ENCODE results near the gene LYZ.

The LYZ gene

DNA sequence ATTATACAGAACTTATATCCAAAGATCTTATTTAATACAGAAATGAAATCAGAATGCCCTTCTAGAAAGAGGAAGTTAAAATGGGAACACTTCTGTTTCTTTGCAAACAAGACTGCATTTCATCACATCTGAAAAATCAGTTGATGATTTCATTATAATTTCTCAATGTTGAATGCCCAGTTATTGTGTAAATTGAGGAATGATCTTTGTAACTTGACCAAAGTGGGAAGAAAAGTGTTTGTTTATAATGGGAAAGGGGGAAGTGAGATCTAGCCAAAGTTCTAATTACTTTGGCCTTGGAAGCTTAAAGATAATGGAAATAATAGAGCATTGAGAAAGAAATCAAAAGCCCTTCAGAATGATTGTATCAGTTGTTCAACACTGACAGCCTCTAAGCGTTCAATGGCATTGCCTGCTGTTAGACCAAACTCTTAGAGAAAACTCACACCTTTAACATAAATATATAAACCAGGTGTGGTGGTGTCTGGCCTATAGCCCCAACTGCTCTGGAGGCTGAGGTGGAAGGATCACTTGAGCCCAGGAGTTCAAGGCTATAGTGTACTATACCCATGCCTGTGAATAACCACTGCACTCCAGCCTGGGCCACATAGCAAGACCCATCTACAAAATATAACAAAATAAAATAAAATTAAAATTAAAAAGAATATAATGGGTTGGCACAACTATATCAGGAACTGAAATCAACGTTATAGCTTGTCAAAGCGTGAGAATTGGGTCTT lies 9.9 kb upstream of the LYZ start:
- DNase-seq = no peak
- intact Hi-C loops (cut with DNase I) = no loop called here

DNA sequence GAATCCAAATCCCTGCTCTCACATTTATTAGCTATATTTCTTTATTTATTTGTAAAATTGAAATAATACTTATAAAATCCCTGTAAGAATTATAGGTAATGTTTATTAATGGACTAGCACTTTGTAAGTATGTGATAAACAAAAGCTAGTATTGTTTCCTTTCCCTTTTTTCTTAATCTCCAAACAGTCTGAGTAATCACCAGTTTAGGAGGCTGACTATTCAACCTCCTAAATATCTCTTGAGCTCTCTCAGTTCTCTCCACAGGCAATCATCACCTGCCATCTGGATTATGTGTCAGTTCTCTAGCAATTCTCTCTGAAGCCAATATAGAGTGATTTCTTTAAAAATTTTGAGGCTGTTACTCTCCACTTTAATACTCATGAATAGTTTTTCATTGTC lies 9.2 kb upstream of the LYZ start:
- intact Hi-C loops (cut with DNase I) = no loop called here
- DNase-seq = no peak

DNA sequence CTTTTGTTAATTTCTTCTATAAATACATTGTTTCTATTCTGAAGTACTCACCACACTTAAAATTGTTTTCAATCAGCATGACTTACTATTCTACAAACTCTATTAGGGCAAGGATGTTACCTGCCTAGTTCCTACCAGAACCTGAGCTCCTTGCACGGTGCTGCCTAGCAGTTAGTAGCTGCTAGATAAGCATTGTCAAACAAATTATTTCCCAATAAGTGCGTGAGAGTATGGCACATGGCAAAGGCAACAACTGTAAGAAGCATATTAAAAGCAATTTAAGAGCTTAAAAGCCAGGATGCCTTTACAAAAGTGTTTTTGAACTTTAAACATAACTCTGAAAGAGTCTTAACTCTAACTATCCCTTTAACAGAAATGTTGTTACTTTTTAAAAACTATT lies 8.2 kb upstream of the LYZ start:
- intact Hi-C loops (cut with DNase I) = no loop called here
- no peak for DNase-seq

DNA sequence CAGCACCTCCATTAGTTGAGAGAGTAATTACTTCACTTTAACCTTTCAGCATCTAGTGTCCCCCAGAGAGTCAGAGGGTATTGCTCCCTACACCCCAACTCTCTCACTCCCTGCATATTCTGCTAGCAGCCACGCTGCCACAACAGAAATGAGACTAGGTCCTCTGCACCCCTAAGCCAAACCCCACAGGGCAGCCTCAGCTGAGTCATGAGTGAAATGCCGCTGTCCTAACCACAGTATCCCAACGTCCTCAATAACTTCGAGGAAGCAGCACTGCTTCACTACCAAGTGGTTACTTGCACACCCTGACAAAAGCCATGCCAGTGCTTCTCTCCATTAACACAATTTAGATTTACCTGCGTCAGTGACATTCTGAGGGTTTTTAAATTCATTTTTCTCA lies 6.9 kb upstream of the LYZ start:
- DNase-seq = no peak

DNA sequence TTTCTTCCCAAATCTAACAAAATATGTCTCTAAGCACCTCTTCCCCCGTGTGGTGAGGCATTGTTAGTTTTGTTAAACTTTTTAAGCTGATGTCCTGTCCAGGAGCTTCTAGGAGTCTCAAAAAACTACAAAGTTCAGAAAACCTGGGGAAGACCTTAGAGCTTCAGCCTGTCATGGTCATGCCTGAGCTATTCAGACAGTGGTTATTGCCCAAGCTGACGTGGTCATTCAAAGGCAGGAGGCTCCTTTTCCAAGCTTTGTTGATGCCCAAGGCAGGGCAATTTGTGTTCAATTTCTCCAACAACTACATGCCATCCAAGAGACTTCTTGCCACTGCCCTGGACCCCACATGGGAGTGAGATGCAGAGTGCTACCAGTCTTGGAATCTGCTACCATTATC lies 5.8 kb upstream of the LYZ start:
- intact Hi-C loops (cut with DNase I) = no loop called here
- no peak for DNase-seq

More for the DNA sequence above, 6.9 kb upstream of the LYZ start:
- intact Hi-C loops (cut with DNase I) = no loop called here

DNA sequence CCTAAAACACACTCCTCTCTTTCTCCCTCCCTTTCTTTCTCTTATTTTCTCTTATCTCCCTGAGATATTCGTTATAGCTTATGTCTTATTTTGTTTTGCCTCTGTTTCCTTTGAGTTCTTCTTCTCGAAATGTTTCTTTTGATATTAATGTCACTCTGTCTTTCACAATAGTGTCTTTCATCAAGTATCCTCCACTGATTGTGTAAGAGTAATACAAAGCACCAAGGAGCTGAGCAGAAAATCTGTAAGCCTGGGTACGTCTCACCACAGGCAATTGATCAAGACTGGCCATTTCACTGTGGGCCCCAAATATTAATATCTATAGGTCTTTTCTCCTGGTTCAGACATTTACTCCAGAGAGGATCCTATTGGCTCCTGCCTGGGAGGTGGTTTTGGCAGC lies 4.8 kb upstream of the LYZ start:
- DNase-seq = no peak
- intact Hi-C loops (cut with DNase I) = no loop called here

DNA sequence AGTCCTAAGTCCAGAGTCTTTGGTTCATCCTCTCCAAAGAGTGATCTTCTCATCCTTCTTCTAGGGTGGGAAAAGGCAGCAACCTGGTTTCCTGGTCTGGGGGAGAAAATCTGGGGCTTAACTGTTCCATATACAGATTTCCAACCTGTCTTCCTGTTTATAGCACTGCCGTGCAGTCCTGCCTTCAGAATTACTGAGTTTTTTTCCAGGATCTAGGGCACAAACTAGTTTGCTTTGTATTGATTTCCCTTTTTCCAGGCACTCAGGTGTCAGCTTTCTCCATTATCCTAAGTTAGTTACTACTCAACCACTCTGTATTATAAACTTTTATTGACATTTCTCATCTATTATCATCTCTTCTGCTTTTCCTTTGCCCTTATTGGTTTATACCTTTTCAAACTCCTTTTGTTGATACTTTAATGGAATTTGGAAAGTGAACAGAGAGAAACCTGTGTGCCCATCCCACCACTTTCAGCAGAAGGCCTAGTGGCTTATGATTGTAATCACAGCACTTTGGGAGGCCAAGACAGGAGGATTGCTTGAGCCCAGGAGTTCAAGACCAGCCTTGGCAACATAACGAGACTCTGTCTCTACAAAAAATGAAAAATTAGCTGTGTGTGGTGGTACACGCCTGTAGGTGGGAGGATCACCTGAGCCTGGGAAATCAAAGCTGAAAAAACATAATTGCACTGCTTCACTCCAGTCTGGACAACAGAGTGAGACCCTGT lies 4.1 kb upstream of the LYZ start:
- no peak for DNase-seq

DNA sequence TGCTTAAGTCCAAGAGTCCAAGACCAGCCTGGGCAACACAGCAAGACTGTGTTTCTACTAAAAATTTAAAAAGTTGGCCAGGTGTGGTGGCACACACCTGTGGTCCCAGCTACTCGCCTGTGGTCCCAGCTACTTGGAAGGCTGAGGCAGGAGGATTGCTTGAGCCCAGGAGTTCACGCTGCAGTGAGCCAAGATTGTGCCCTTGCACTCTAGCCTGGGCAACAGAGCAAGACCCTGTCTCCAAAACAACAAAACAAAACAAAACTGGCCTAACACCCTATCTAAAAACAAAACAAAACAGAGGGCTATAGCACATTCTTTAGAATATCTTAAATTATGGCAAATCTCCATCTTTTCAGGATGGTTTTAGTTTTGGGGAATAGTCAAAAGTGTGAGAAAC lies 3.1 kb upstream of the LYZ start:
- DNase-seq = no peak
- intact Hi-C loops (cut with DNase I) = no loop called here

More for the DNA sequence above, 4.1 kb upstream of the LYZ start:
- intact Hi-C loops (cut with DNase I) = no loop called here

DNA sequence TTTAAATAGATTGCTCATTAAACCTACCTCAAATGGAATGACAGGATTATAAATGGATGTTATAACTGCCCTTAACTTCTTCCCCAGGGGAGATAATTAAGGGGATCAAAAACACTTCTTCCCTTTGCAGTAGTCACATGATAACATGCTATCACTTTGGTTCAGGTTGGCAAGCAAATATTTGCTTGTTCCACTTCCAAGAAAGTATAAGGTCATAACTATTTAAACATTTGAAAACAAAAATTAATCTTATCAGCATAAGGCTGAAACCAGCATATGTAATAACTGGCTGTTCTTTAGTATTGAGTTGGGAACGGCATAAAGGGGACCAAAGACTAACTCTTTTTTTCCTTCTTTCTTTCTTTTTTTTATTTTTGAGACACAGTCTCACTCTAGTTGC lies 2.4 kb upstream of the LYZ start:
- DNase-seq = no peak
- intact Hi-C loops (cut with DNase I) = no loop called here

DNA sequence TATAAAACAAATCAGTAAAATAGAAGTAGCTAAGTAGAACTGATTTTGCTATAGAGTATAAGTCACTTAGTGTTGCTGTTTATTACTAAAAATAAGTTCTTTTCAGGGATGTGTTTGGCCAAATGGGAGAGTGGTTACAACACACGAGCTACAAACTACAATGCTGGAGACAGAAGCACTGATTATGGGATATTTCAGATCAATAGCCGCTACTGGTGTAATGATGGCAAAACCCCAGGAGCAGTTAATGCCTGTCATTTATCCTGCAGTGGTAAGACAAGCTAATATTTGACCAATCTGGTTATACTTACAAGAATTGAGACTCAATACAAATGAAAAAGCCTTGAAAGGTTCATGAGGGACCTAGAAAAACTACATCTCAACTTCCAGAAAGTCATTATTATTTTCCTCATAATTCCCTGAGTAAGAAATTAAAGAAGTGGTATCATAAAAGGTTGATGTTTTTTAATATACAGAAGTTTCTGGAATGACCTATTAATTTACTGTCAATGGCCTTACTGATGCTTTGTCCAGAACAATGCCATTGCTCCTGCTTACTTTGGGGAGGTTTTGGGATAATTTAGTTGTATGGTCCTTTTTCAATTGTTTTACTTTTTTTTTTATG lies 1.9 kb downstream of the LYZ start:
- DNase-seq = no peak
- intact Hi-C loops (cut with DNase I) = no loop called here

DNA sequence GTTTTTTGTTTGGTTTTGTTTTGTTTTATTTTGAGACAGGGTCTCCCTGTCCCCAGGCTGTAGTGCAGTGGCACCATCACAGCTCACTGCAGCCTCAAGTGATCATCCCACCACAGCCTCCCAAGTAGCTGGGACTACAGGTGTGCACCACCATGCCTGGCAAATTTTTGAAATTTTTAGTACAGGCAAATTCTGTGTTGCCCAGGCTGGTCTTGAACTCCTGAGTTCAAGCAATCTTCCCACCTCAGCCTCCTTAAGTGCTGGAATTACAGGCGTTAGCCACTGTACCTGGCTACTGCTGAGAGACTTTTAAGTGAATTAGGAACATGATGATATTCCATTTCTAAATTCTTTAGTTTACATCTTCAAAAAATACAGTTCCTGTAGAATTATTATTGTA lies 2.6 kb downstream of the LYZ start:
- DNase-seq = no peak
- intact Hi-C loops (cut with DNase I) = no loop called here

DNA sequence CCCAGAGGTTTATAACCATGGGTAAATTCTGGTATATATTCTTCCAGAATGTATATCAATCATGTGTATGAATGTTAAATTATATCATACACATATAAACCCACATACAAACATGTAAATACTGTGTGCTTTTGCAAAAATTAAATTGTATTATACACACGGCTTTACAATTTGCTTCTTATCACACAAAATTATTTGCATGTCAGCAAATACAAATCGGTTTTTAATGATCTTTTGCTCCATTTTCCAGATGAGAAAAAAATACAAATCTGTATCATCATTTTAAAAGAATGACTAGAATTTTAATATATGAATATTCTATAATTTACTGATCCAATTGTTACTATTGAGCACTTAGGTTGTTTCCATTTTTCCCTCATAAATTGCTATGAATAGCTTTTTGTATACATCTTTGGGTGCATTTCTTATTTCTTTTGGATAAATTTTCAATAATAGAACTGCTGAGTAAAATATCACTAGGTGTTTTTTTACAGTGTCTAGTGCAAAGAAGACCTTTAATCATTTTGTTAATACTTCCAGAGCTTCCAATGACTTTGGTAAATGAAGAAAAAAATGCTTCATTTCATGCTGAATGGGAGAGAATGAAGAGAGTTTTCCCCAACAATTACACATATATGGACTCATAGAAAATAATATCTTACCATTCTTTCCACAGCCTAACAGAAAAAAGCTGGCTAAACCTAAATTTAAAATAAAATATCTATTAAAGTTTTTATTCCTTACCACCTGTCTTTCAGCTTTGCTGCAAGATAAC lies 3.5 kb downstream of the LYZ start:
- intact Hi-C loops (cut with DNase I) = no loop called here
- DNase-seq = no peak

DNA sequence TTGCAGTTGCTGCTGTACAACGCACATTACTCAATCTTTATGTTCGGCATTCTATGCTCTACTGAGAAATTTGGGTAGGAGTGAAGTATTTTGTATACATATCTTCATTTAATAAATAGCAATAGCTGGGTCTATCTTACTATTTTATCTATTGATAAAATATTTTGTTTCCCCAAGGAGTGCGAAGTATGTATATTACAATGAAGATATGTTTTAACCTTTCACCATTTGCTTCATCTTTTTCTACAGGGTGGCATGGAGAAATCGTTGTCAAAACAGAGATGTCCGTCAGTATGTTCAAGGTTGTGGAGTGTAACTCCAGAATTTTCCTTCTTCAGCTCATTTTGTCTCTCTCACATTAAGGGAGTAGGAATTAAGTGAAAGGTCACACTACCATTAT lies 4.7 kb downstream of the LYZ start:
- intact Hi-C loops (cut with DNase I) = no loop called here

DNA sequence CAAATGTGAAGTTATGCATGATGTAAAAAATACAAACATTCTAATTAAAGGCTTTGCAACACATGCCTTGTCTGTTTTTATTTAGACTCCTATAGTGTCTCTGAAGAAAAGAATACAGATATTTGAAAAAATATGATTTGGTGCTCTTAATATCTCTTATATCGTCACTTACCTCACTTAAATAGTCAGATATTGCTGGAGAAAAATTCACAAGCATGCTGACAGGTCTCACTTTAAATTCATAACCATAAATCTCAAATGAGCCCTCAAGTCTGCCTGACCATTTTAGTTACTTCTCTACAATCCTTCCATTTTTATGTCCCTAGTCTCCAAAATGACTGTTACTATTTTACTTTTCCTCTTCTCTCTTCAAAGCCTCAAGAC lies 6.0 kb downstream of the LYZ start:
- intact Hi-C loops (cut with DNase I) = no loop called here
- DNase-seq = no peak

More for the DNA sequence above, 4.7 kb downstream of the LYZ start:
- no peak for DNase-seq

DNA sequence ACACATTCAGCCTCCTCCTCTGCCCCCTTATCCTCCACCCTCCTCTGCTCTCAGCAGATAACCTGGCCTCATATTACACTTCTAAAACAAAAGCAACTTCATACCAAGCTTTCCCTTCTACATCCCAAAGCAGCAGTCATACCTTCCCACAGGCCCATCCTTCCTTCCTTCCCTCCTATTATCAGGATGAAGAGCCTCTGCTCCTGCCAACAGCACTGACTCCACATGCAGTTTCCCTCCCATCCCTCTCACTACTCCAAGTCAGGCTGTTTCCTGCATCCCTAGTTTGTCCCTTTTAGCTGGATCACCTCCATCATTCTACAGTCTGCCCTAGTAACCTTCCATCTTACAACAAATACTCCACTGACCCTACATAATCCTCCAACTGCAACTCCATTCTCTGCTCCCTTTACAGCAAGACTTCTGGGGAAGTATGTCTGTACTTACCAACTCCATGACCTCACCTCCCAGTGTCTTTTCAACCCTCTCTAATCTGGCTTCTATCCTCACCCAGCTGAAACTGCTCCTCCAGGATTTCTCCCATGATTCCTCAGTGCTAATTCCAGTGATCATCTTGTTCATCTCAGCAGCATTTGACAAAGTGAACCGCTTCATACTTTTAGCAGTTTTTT lies 6.5 kb downstream of the LYZ start:
- DNase-seq = no peak
- intact Hi-C loops (cut with DNase I) = no loop called here

DNA sequence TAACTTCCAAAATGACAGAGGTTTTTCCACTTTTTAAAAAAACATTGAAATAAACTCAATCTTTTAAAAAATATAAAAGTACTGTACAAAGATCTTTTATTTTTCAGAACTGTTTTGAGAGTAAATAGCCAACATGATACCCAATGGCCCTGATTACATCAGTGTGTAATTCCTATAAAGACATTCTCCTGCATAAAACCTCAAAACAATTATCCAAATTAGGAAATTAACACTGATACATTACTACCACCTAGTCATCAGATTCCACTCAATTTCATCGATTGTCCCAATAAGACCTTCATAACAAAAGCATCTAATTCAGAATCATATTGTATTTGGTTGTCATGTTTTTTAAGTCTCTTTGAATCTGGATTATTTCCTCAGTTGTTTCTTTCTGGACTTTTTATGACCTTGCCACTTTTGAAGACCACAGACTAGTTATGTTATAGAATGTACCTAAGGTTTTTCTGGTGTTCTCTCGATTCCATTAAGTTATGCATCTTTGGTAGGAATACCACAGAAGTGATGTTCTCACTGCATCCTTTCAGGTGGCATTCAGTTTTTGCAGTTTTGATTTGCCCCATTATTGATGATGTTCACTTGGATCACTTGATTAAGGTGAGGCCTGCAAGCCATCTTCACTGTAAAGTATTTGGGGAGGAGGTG lies 7.3 kb downstream of the LYZ start:
- no peak for DNase-seq
- intact Hi-C loops (cut with DNase I) = no loop called here

DNA sequence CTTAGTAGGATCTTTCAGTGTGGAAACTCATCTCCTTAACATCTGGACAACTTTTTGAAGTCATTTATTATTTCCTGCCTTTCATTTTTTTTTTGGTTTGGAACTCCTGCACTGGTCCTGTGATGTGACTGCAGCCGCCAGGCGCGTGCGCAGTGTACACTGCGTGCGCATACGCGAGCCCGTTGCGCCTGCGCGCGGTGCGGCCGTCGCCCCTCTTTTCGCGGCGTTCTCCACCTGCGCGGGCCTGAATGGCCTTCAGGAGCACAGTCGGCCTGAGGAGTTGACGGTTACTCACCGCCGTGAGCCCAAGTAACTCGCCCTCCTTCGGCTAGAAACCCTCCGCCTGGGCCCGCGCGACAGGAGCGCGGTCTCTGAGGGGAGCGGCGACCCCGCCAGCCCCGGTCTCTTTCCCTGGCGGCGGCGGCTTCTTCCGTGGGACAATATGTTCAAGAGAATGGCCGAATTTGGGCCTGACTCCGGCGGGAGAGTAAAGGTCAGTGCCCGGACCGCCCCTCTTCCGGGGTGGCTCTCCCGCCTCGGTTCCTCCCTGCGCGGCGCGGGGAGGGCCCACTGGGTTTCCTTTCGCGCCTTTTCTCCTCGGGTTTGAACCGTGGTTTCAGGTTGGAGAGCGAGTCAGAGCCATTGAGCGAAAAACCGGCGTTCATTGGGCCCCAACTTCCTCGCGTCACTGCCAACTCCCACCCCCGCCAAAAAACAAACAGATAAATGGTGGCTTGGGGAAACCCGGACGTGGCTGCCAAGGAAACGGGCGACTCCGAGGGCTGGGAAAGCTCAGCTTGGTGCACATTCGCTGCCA lies 11.6 kb downstream of the LYZ start, which contains the start of gene YEATS4:
TSS of gene YEATS4 (plus strand) at position 213 of the 817 bp plus-strand sequence. CDS start at position 443, 230 bp downstream.
- intact Hi-C loops (cut with DNase I) = no loop called here
- peak; percentile 70 to 96 (median 79) for DNase-seq

DNA sequence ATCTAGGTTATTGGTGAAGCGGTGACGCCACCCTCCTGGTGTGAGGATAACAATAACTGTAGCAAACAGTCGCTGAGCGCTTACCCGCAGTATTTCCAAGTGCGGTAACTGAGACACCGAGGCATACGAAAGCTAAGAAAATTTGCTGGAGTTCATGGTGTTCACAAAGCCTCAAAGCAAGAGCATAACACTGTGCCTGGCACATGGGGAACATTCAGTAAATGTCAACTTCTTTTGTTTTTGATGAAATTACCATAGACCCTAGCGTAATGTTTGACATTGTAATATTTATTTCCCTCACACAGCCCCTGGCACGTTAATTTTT lies 12.1 kb downstream of the LYZ start:
- intact Hi-C loops (cut with DNase I) = no loop called here
- no peak for DNase-seq

DNA sequence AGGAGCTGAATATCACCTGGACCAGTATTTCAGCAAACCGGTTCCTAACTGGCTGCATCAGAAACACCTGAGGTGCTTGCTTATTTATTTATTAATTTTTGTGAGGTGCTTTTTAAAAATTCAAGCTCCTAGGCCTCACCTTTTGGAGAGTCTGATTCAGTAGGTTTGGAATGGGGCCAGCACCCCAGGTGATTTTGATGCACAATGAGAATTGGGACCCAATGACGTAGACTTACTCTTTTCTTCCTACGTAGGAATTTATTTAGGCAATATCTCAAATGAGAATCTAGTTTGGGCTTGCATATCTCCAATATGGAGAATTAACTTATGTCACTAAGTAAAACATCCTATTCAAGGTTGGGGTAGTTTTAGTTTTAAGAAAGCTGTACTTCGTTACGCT lies 18.6 kb downstream of the LYZ start:
- intact Hi-C loops (cut with DNase I) = no loop called here
- DNase-seq = no peak

All from posterior cingulate gyrus (tissue), 11 donors.